ENCODE results near the gene PACS1. TPM values are rescaled to one million over a fixed set of nuclear protein-coding genes. Genes with fewer than 3 reads are reported as not detected.

Gene PACS1
- total RNA-seq, 1 donor from 2014 or later = 24.9 TPM

GRCh38 chr11:66154109-66154508, 84.0 kb downstream of the PACS1 start:
- no peak for DNase-seq (ENCODE audit: low read depth)
- no peak overlapping the region for H3K4me3 ChIP-seq (ENCODE audit: low read depth, low read length)
- TF ChIP-seq CTCF (conservative IDR thresholded peaks at IDR 0.05; ENCODE audit: low read depth, low read length) = no peak

DNA sequence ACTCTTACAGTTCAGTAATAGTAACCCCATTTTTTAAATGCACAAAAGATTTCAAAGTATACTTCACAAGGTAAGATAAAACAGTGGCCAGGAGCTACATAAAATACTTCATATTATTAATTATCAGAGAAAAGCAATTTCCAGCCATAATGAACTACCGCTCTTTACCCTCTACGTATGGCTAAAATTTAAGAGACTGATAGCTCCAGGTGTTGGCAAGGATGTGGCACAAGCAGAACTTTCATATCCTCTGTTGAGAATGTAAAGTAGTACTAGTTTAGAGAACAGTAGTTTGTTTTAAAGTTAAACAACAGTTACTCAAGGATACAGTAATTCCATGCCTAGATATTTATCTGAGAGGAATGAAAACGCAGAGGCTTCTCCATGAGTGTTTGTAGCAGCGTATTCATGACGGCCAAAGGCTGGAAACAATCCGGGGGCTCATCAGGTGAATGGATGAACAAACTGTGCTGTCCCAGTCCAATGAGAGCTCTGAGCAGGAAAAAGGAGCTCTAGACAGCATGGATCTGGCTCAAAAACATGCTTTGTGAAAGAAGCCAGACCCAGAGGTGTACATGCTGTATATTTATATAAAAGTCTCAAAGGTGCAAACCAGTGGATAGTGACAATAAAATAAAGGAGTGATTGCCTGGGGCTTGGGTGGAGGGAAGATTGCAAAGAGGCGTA, 85.5 kb downstream of the PACS1 start:
- DNase-seq (ENCODE audit: low read depth) = no peak
- H3K4me3 ChIP-seq (ENCODE audit: low read depth, low read length) = no peak overlapping the region
- TF ChIP-seq CTCF (conservative IDR thresholded peaks at IDR 0.05; ENCODE audit: low read depth, low read length) = no peak

DNA sequence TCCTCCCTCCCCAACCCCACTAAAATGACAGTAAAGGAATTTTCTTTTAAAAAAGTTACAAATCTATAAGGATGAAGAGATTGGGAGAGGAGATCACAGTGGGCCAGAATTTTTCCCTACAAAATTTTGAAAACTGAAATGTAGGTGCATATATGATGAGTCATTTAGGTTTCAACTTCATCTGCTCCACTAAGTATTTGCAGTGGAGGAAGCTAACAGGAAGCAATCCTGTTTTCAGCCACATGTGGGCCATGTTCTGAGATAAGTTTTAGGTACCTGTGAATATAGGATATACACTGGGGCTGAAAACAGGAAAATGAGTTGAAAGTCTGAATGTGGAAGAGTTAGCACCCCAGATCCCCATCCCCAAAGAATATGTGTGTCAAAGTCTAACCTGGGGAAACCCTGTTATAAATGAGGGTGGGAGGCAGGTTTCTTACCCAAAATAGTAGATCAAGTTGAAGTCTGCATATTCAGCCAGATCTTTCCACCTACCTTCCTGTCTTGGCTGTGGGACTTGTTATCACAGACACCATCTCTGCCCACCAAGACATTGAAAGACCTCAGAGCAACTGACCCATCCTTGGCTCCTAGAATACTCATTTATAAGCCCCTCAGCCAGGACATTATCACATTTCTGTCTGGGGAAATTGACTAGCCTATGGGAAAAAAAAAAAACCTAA, 87.3 kb downstream of the PACS1 start:
- H3K4me3 ChIP-seq (ENCODE audit: low read depth, low read length) = no peak overlapping the region
- DNase-seq (ENCODE audit: low read depth) = no peak
- TF ChIP-seq CTCF (conservative IDR thresholded peaks at IDR 0.05; ENCODE audit: low read depth, low read length) = no peak

GRCh38 chr11:66158156-66158555, 88.1 kb downstream of the PACS1 start:
- no peak for DNase-seq (ENCODE audit: low read depth)
- no peak overlapping the region for H3K4me3 ChIP-seq (ENCODE audit: low read depth, low read length)
- TF ChIP-seq CTCF (conservative IDR thresholded peaks at IDR 0.05; ENCODE audit: low read depth, low read length) = no peak

- no peak for TF ChIP-seq CTCF (conservative IDR thresholded peaks at IDR 0.05; ENCODE audit: low read depth, low read length)
- H3K4me3 ChIP-seq (ENCODE audit: low read depth, low read length) = no peak overlapping the region
- no peak for DNase-seq (ENCODE audit: low read depth)
These were observed 89.4 kb downstream of the PACS1 start for GRCh38 chr11:66159324-66159984.

DNA sequence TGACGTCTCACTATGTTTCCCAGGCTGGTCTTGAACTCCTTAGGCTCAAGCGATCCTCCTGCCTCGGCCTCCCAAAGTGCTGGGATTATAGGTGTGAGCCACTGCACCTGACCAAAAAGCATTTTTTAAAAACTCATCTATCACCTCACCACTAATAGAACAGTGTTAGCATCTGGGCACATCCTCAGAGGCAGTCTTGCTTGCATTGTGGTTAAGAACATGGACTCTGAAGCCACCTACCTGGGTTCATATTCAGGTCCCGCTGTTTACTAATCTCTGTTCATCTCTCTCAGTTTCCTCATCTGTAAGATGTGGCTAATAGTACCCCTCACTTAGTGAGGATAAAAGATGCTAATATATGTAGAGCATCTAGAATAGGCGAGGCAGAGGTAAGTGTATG, 90.6 kb downstream of the PACS1 start:
- no peak for TF ChIP-seq CTCF (conservative IDR thresholded peaks at IDR 0.05; ENCODE audit: low read depth, low read length)
- H3K4me3 ChIP-seq (ENCODE audit: low read depth, low read length) = no peak overlapping the region
- DNase-seq (ENCODE audit: low read depth) = no peak

All from epithelial cell of proximal tubule (primary cell).